HG03159 (cell line): Measurements from ENCODE around the gene TRPM1.

Source experiments
- ATAC-seq: cut with Tn5 transposase; IDR thresholded peaks from one replicate; pipeline ENCODE4 v1.9.1; 2021; ENCODE audit warnings: mild to moderate bottlenecking, moderate library complexity; ENCODE audit not compliant: unreplicated experiment

The TRPM1 gene

DNA sequence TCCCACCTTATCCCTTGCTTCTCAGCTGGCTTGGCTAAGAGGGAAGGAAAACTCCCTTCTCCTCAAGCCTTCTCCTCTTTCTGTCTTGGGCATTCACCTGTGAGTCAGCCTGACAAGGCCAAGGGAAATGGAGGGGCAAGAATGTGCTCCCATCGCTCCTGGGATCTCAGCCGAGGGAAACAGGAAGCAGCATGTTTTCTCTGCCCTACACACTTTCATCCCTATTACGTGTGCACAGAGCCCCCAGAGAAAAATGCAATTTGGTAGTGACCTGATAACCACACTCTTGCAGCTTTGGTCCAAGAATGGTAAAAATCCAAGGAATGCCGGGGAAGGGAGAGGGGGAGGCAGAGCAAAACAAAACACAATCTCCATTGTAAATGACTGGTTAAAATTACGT, 77.2 kb downstream of the TRPM1 start:
- no peak for ATAC-seq

DNA sequence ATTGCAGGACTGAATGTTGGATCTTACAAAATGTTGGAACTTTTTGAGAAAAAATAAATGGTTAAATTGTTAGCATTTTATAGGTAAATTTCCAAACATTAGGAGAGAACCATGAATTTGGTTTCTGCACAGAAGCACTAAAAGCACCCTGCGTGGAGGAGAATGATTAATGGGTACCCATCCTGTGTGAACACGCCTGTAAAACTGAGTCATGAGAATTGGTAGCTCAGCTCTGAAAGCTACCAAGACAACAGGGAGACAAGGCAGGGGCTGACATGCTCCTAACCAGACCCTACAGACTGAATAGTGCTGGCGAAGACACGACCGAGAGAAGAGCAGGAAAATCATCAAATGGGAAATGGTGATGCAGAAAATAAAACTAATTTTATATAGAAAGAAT, 77.7 kb downstream of the TRPM1 start:
- no peak for ATAC-seq

DNA sequence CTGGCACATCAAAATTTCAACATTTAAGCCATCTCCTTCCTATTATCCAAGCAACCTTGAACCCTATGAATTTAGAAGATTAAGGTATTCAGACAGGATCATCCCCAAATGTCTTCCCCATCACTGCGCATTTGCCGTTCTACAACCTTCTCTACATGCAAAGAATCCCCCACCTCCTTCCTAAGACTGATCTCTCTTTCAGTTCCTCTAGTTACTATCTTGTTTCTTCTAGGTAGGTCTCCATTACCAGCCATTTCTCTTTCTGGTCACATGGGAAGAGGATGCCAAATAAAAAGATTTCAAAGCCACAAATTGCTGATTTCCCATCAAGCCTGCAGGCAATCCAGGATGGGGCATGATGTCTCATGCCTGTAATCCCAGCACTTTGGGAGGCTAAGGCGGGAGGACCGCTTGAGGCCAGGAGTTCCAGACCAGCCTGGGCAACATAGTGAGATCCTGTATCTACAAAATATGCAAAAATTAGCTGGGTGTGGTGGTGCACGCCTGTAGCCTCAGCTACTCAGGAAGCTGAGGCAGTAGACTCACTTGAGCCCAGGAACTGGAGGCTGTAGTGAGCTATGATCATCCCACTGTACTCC, 80.4 kb downstream of the TRPM1 start:
- ATAC-seq: no peak

DNA sequence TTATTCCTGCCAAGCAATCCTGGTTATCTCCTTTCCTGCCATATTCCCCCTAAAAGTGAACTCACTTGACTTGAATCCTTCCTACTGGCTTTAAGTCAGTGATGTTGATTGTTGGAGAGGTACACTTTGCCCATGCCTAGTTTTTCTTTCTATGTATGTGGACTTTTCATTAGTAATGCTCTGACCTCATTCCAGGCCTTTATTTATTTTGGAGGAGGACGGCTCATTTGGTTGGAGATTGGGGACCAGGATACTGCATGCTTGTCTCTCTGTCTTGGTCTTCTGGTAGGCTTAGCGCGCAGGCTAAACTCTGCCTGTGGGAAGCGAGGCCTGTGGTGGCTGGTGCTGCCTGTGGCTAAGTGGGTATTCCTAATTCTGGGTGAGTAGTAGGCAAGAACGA, 81.0 kb downstream of the TRPM1 start:
- no peak for ATAC-seq

DNA sequence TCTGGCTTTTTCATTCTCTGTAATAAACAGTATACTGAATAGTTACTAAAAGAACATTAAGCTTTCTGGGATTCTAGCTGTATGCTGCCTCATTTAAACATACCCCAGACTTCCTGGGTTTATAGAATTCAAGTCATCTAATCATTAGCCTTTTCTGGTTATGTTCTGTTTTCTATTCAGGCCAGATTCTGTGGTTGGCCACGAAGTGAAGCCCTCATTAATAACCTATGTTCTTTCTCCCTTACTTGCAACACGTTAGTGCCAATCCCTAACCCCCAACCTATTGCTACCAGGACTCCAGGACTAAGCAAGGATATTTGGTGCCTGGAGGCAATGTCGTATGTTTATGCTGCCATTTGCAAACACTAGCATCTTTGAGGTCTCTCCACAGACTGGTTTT, 81.5 kb downstream of the TRPM1 start:
- no peak for ATAC-seq

DNA sequence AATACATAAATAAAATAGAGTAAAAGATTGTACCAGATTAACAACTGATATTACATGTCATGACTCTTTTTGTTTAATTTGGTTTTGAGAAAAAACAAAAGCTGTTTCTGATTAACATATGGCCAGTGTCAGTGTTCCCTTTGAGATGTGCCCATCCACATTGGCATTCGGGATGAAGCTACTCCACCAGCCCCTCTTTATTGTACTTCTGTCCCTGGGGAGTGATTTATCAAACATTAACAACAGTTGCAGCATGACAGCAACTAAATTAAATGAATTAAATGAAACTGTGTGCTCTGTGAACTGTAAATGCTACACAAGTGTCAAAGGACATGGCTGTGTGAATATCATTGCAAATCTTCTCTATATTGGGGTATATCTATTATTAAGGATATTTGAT, 84.2 kb downstream of the TRPM1 start:
- no peak for ATAC-seq

DNA sequence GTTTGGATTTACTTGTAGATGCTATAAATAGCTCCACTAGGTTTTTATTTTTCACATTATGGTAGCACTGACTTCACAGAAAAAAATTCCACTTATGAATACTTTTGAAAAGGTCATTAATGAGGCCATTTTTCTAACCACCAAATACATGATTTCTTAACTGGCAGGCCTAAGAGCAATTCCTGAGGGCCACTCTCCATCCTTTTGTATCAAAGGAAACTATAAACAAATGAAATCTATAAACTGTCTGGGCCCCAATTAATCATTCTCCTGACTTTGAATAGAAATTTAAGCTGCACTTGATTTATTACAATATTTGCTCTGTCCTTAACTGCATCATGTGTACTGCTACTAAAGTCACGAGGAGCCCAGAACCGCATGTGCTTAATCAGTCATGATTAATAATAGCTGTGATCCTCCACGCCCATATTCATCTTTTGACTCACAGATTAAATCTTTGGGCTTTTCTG, 85.0 kb downstream of the TRPM1 start:
- no peak for ATAC-seq

DNA sequence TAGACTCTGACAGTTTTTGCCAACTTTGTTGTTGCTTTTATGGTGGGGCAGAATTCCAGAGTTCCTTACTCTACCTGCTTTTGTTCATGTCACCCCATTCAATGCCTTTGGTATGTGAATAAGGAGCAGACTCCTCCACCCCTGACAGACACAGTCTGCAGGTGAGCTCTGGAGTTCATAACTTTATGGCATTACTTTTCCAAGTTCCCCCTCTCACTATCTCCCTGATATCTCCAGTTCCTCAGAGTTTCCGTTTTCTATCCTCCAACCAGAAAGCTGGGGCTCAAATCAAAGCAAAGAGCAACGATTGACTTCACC, 87.0 kb downstream of the TRPM1 start:
- no peak for ATAC-seq

DNA sequence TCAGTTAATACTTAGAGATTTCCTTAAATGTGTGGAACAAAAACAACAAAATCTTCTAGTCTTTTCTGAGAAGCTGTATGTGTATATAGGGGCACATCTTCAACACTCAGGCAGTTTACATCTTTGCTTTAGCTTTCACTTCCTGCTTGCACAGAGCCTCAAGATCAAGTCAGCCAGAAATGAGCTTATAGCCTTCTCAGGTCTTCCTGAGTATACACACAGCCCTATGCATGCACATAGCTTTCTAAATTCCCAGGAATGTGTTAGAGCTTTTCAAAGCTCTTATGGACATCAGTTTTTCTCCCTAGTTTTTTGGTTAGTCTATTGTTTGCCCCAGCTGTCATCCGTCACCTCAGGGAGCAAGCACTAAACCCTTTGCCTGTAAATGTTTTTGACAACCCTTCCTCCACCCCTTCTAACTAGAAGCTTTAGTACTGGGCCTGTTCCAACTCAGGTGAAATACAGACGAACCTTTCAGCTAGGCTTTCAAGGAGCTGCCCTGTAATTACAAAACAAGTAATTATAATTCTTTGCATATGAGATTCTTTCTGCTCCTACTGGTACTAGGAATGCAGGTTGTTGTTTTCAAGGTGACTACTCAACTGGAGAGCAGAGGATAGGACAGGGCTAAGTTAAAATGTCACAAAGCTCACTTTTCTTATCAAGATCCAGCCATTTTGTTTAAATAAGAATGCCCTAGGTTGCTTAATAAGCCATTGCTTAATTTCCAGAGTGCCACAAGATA, 87.5 kb downstream of the TRPM1 start:
- ATAC-seq: peak; percentile 84

DNA sequence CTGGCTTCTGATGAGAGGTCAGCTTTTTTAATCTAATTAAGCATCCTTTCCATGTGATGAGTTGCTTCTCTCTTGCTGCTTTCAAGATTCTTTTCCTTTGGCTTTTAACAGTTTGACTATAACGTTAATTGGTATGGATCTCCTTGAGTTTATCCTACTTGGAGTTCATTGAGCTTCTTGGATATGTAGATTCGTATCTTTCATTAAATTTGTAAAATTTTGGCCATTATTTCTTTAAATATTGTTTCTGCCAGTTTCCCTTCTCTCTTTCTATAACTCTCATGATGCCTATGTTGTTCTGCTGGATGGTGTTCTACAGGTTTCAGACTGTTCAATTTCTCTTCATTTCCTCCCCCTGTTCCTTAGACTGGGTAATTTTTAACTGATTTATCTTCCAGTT, 89.1 kb downstream of the TRPM1 start:
- no peak for ATAC-seq

DNA sequence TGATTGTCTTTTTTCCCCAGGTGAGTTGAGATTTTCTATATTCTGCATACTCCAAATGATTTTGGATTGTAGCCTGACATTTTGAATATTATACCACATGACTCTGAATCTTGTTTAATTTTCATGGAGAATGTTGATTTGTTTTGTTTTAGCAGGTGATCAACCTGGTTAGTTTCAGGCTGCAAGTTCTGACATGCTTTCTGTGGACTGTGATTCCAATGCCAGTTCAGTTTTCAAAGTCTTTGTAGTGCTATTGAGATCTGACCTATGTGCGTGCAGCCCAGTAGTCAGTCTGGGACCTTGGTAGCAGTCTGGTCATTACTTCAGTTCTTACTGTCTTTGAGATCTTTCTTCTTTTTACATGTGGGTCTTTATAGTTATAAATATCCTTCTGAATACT, 91.5 kb downstream of the TRPM1 start:
- no peak for ATAC-seq

DNA sequence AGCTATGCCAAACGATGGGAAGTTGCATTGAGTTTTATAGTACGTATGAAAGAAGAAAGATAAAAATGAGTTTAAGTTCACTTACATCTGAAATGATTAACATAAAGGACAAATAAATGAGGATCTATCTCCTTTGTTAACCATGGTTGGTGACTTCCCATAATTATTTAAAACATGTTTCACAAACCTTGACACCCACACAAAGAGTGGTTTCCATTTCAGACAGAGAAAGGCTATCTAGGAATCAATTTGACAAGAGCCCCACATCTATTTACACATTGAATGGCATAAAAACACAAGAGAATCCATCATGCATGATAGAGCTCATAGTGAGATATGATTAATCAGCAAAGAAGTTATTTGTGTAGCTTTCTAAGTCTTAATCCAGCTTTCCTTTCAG, 95.9 kb downstream of the TRPM1 start:
- ATAC-seq: no peak

DNA sequence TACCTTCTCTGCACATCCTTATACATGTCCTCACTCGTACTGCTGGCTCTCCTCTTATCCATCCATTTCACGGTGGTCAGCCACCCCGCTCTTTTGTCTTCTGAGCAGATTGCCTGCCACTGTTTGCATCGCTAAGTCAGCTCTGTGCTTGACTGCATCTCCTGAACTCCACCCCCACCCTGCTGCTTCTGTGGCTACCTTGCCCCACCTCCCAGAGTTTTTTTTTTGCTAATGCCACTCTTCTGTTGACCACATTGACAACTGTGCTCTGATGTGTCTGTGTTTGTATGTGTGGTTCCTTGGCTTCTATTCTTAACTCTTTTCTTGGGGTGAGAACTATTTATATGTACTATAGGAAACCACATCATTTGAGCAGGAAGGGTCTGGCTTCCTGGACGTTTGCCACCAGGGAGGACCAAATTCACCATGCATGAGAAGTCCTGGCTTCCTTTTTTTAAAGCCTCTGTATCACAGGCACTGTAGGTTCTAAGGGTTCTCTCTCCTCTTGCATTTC, 97.2 kb downstream of the TRPM1 start:
- peak; percentile 81 for ATAC-seq

DNA sequence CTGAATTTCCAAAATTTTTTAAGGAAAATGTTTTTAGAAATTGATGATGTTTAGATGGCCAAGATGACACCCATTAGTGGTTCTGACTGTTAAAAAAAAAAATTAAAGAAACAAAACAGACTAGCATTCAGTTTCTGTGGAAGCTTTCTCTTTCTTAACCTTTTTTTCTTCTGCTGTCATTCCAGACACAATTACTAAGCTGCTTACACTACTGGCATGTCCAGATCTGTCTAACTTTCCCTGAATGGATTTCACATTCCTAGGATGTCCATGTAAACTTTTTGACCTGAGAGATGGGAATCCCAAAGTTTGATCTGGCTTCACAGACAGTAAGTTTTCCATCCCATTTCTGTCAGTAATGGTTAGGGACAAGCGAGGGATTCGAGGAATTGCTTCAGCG, 99.8 kb downstream of the TRPM1 start:
- no peak for ATAC-seq

DNA sequence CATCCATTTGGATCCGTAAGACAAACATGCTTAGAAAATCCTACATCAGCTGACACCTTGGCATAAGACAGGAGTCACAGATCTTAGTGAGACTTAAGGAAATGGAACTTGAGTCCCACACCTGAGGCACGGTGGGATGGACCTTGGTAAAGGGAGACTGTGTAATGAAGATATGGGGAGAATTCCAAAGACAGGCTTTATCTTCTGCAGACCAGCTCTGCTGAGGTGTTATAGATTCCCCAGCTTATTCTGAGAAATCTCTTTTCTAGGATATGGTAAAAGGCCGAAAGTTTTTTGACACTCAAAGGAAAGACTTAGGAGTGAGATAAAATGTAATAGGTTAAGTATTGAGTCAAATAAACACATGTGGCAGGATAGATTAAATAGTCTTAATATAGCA, 101.8 kb downstream of the TRPM1 start:
- ATAC-seq: no peak

DNA sequence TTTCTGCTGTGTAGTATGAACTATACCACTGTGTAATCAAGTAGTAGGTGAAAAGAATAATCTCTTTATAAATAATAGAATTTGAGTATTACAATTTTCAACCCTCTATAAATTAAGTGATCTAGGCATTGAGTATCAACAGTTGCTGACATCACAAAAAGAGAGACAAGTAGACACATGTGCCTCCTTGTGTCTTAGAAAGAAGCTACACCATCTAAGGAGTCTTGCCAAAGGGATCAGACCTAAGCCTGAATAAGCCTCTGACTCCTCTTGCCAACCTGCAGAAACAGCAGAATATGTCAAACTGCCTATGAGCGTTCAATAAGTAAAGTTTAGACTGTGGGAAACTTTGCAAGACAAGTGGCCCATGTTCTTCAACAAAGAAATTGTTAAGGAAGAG, 104.3 kb downstream of the TRPM1 start:
- ATAC-seq: no peak

DNA sequence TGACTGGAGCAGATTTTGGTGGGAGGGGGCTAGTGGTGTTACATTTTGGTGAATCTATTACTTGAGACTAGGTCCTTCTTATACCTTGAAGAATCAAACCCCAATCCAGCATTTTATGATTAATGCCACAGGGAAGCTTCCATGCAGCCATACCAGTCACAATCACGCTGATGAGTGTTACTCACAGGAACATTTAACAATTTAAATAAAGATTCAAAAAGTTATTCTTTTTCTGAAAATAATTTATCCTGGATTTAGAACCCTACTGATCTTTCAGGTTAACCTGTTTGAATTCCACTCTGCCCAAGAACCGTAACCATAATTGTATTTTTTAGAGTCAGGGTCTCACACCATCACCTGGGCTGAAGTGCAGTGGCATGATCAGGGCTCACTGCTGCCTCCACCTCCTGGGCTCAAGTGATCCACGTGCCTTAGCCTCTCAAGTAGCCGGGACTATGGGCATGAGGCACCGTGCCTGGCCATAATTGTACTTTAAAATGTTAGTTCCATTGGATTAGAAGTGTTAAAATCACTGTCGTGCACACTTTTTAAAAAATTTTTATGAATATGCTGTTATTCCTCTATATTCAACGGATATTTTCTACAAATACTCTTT, 109.2 kb downstream of the TRPM1 start:
- ATAC-seq: no peak

DNA sequence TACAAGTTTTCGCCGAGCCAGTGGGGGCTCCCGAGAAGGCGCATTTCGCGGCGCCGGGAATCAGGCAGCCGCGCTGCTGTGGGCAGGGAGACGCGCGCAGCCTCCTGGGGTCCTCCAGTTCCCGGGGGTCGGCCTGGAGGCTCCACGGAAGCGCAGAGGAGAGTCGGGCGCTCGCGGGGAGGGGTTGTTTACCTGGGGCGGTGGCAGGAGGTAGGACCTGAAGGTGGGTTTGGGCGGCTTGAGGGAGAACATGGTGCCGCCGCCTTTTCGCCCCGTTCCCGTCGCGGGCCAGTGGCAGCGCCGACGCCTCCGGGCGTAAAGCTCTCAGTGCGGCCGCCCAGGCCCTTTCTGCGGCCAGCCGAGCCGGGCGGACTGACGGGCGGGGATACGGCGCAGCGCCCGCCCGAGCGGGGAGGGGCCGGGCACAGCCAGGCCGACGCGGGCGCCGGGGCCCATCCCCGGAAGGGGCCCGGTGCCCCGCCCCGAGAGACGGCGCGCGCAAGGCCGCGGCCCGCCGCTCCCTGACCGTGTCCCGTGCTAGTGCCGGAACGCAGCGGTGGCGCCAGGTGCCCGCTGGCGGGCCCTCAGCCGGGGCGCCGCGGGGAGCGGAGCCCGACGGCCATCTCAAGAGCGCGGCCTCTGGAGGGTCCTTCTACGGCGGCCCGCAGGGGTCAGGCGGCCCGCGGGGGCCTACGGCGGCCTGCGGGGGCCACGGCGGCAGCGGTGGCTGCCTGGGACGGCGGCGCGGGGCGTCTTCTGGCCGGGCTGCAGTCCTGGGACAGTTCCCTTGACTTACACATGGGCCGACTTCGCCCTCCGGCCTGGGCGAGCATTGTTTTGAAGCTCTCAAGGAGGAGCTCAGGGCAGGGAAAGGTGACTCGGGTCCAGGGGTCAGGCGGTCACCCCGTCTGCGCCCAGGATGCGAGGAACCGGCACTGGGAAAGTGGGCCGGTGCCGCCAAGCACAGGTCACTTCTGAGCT, 110.0 kb downstream of the TRPM1 start, which contains the start of gene MTMR10:
MTMR10 (minus strand) TSS at position 374 of the 981 bp plus-strand sequence; CDS start at position 252, 122 bp downstream.
- peak; percentile 88 for ATAC-seq

DNA sequence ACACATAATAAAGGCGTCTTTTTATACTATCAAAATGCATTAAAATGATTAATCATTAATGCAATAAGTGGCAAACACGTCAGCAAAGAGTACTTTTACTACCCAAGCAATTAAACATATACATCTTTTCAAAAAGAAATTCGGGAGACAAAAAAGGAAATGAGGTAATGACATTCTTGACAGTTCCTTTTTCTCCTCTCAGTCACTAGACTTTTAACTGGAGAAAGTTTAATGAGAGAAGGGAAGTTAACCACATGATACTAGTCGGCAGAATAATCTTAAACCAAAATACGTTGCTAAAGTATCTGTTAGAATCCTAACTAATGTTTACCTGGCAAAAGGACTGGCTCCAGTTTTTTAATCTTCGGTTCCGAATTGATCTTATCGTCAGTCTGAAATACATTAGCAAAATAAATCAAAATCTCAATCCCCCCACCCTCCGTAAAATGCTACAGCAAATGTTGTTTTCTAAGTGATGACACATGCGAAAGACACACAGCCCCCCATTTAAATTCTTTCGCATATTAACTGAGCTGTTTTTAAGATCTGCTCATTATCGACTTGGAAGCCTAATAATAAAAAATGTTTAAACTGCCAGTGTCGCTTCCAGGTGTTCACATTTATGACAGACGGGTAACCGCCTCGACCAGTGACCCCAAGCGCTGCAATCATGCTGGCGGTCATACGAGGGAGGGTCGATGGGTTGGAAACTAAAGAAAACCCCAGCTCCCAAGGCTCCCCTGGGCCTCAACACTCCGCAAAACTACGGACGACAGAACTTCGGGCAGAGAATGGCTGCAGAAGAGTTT, 110.9 kb downstream of the TRPM1 start:
- no peak for ATAC-seq

DNA sequence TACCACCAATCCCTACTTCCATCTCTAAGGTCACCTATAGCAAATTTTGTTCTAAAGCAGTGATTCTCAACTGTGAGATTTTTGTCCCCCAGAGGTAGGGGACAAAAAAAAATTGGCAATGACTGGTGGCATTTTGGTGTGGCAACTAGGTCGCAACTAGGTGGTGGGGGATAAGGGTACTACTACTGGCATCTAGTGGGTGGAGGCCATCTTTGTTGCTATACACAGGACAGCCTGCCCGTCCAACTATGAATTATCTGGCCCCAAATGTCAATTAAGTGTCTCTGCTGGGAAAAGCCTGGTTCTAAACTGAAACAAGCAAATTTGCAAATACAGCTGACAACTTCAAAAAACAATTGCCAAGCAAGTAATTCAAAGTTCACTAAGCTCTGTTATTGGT, 111.5 kb downstream of the TRPM1 start:
- no peak for ATAC-seq
